IMR-90 (cell line): Measurements from ENCODE around the gene BET1L. TPM values are rescaled to one million over a fixed set of nuclear protein-coding genes. Genes with fewer than 3 reads are reported as not detected.

Source experiments
- ATAC-seq: fragments of 200-7000 bp; cut with Tn5 transposase; 2 replicates; pipeline ENCODE4 v1.9.1; 2020; ENCODE audit warnings: low read depth, mild to moderate bottlenecking, moderate library complexity
- BruUV-seq: library from RNA; stranded (reverse); fragments of 400-500 nt; replicated peaks from 2 replicates; lab custom pipeline; 2021; lab: Mats Ljungman, UMichigan
- CTCF ChIA-PET: fragments of 300-600 bp; formaldehyde crosslinking; extraction: SDS; loops from one replicate; lab custom pipeline; 2021; ENCODE audit warnings: antibody characterized with exemption; lab: Yijun Ruan, JAX
- POLR2A ChIA-PET: fragments of 300-600 bp; sonication (Branson Sonifier 250); formaldehyde crosslinking; loops from one replicate; lab custom pipeline; 2022; ENCODE audit warnings: antibody characterized with exemption; ENCODE audit not compliant: unreplicated experiment; lab: Charles Lee
- DNase-seq: peaks from one replicate; pipeline ENCODE4 v3.0.0; 2013
- H2AFZ ChIP-seq: replicated peaks from 2 replicates; pipeline ENCODE3; 2013; ENCODE audit warnings: low read length, mild to moderate bottlenecking; ENCODE audit not compliant: poor library complexity
- H2AK5ac ChIP-seq: 2 replicates; pipeline ENCODE4 v1.6.1; 2013; ENCODE audit warnings: low read depth, low read length, inconsistent platforms
- H2AK9ac ChIP-seq: replicated peaks from 2 replicates; pipeline ENCODE3; 2013; ENCODE audit warnings: mild to moderate bottlenecking, low read depth, low read length, moderate library complexity; ENCODE audit not compliant: poor library complexity
- H2BK120ac ChIP-seq: 2 replicates; pipeline ENCODE4 v1.6.1; 2013; ENCODE audit warnings: low read depth, low read length, inconsistent platforms
- H2BK15ac ChIP-seq: 3 replicates; pipeline ENCODE4 v1.6.1; 2013; ENCODE audit warnings: low read depth, low read length, inconsistent platforms
- H2BK20ac ChIP-seq: 2 replicates; pipeline ENCODE4 v1.6.1; 2013; ENCODE audit warnings: low read depth, mild to moderate bottlenecking, inconsistent platforms, low read length, moderate library complexity
- H2BK5ac ChIP-seq: 2 replicates; pipeline ENCODE4 v1.6.1; 2013; ENCODE audit warnings: mild to moderate bottlenecking, low read depth, low read length, inconsistent platforms; ENCODE audit not compliant: poor library complexity, severe bottlenecking
- H3K14ac ChIP-seq: replicated peaks from 2 replicates; pipeline ENCODE4 v1.6.1; 2013; ENCODE audit warnings: low read depth, low read length, inconsistent platforms
- H3K18ac ChIP-seq: 2 replicates; pipeline ENCODE4 v1.6.1; 2013; ENCODE audit warnings: low read depth, low read length, control low read depth
- H3K23ac ChIP-seq: 2 replicates; pipeline ENCODE4 v1.6.1; 2013; ENCODE audit warnings: low read depth, low read length, inconsistent platforms
- H3K27ac ChIP-seq: 2 replicates; pipeline ENCODE4 v1.5.1; 2013; ENCODE audit warnings: mild to moderate bottlenecking, control low read depth, low read length; ENCODE audit not compliant: insufficient read depth
- H3K27me3 ChIP-seq: 2 replicates; pipeline ENCODE4 v1.6.1; 2013; ENCODE audit warnings: low read length; ENCODE audit not compliant: control insufficient read depth, insufficient read depth
- H3K36me3 ChIP-seq: 2 replicates; pipeline ENCODE4 v1.6.1; 2013; ENCODE audit warnings: low read length, mixed read lengths; ENCODE audit not compliant: control insufficient read depth, insufficient read depth
- H3K4ac ChIP-seq: 2 replicates; pipeline ENCODE4 v1.6.1; 2013; ENCODE audit warnings: low read depth, low read length, inconsistent platforms
- H3K4me1 ChIP-seq: 2 replicates; pipeline ENCODE4 v1.6.1; 2013; ENCODE audit warnings: low read length, mixed read lengths; ENCODE audit not compliant: control insufficient read depth, insufficient read depth
- H3K4me2 ChIP-seq: 2 replicates; pipeline ENCODE4 v1.6.1; 2013; ENCODE audit warnings: low read depth, mild to moderate bottlenecking, control low read depth, low read length, moderate library complexity
- H3K4me3 ChIP-seq: 2 replicates; pipeline ENCODE4 v1.5.1; 2013; ENCODE audit warnings: low read depth, mild to moderate bottlenecking, control low read depth, low read length, moderate library complexity; ENCODE audit not compliant: insufficient read depth
- H3K56ac ChIP-seq: 2 replicates; pipeline ENCODE4 v1.6.1; 2013; ENCODE audit warnings: low read length, inconsistent platforms; ENCODE audit not compliant: insufficient read depth; ENCODE audit errors: extremely low read depth
- H3K79me1 ChIP-seq, 2 experiments: 2 replicates each; pipeline ENCODE4 v1.6.1; 2013; ENCODE audit warnings: low read length in 2 of 2, inconsistent platforms in 1 of 2, low read depth in 1 of 2
- H3K9ac ChIP-seq: 2 replicates; pipeline ENCODE4 v1.6.1; 2013; ENCODE audit warnings: low read depth, low read length, control low read depth
- H3K9me1 ChIP-seq: 2 replicates; pipeline ENCODE4 v1.6.1; 2013; ENCODE audit warnings: low read length, inconsistent platforms; ENCODE audit not compliant: insufficient read depth
- H3K9me3 ChIP-seq: 2 replicates; pipeline ENCODE4 v1.6.1; 2013; ENCODE audit warnings: low read length; ENCODE audit not compliant: control insufficient read depth, insufficient read depth
- H4K20me1 ChIP-seq: 2 replicates; pipeline ENCODE4 v1.6.1; 2013; ENCODE audit warnings: low read length, inconsistent platforms; ENCODE audit not compliant: insufficient read depth
- H4K5ac ChIP-seq: 2 replicates; pipeline ENCODE4 v1.6.1; 2013; ENCODE audit warnings: mild to moderate bottlenecking, low read depth, low read length, control low read depth
- H4K8ac ChIP-seq, 2 experiments: 2 replicates each; pipeline ENCODE4 v1.6.1; 2013; ENCODE audit warnings: low read depth in 2 of 2, low read length in 2 of 2, control low read depth in 1 of 2, inconsistent platforms in 1 of 2
- H4K91ac ChIP-seq: 2 replicates; pipeline ENCODE4 v1.6.1; 2013; ENCODE audit warnings: low read depth, low read length, inconsistent platforms; ENCODE audit not compliant: insufficient read depth
- MAFK ChIP-seq: IDR thresholded peaks from 2 replicates; pipeline ENCODE4 v1.6.1; 2012; ENCODE audit warnings: low read depth, low read length, improper control_type of control experiment
- RAD21 ChIP-seq: IDR thresholded peaks from 2 replicates; pipeline ENCODE4 v1.6.1; 2012; ENCODE audit warnings: low read length, improper control_type of control experiment
- RFX5 ChIP-seq: IDR thresholded peaks from 2 replicates; pipeline ENCODE4 v1.8.0; 2012; ENCODE audit warnings: low read depth, mild to moderate bottlenecking, low read length, moderate library complexity
- SMC3 ChIP-seq: fragments of 150-350 bp; IDR thresholded peaks from 2 replicates; pipeline ENCODE4 v1.6.1; 2016; ENCODE audit warnings: low read depth, mild to moderate bottlenecking, antibody characterized with exemption, low read length, moderate library complexity
- WGBS, 2 experiments: methylation state at CpG; one replicate each; pipeline versions ENCODE4 v1.1.5 to v1.1.7; 2013; ENCODE audit warnings: missing lambda C conversion rate in 2 of 2; ENCODE audit not compliant: insufficient read length in 1 of 2; ENCODE audit errors: extremely low coverage in 2 of 2; 5-methylcytosine and 5-hydroxymethylcytosine counted together
- dilution Hi-C: fragments of 300-500 bp; cut with HindIII; formaldehyde crosslinking; loops from one replicate; pipeline ENCODE4 v1.14.3; 2018; ENCODE audit warnings: low sequenced_read_pairs; ENCODE audit not compliant: unreplicated experiment
- in situ Hi-C: fragments of 300-500 bp; cut with MboI; formaldehyde crosslinking; loops from 3 replicates; pipeline ENCODE4 v1.14.3; 2019; ENCODE audit warnings: low sequenced_read_pairs, inconsistent platforms, mixed read lengths
- intact Hi-C: fragments of 100-400 bp; cut with micrococcal nuclease; formaldehyde crosslinking; loops from 2 replicates; pipeline ENCODE4 v1.10.0; 2022
- polyA plus RNA-seq, 3 experiments: library from polyadenylated mRNA; depleted of rRNA; stranded (reverse); fragments of >200 nt; gene quantifications; 2 replicates each; pipeline ENCODE4 v1.2.3, GENCODE V29; 2012; ENCODE audit warnings: low replicate concordance in 1 of 3
- total RNA-seq: library from RNA; depleted of rRNA; stranded (reverse); fragments of >200 nt; gene quantifications from 2 replicates; pipeline ENCODE4 v1.2.3, GENCODE V29; 2012
- TF ChIP-seq, protein P1 (sequence below): conservative IDR thresholded peaks from 2 replicates; pipeline ENCODE4 v1.5.1; 2012; ENCODE audit warnings: mild to moderate bottlenecking, low read depth, low read length, improper control_type of control experiment

The BET1L gene
- total and polyA plus RNA-seq, 2 of the 4 experiments (the other 2 are of a cell fraction) = 10.8 to 90.7 TPM

GRCh38 chr11:250740-251299 is 43.6 kb upstream of the BET1L start:
- Histone ChIP-seq H3K23ac (no peak overlapping the region), H3K36me3 (peaks cover 50% of the 10 kb centered on the region), H4K5ac (no peak overlapping the region), H3K9ac (no peak overlapping the region), H2AK9ac (no peak overlapping the region), H3K14ac (no peak overlapping the region), H3K4ac (no peak overlapping the region), H3K79me1 (peaks cover 2 to 9% of the 10 kb centered on the region in 2 experiments; a peak in 3 of 4 replicates), H3K9me1 (no peaks in the 10 kb centered on the region), H3K4me1 (no peaks in the 10 kb centered on the region), H2BK5ac (no peak overlapping the region), H3K18ac (no peak overlapping the region), H3K56ac (no peak overlapping the region), H3K9me3 (no peaks in the 10 kb centered on the region), H2BK20ac (no peak overlapping the region), H4K8ac (no peak overlapping the region), H2BK120ac (no peak overlapping the region), H3K4me3 (no peak overlapping the region), H3K27ac (no peak overlapping the region), H4K91ac (no peak overlapping the region), H2BK15ac (no peak overlapping the region), H3K4me2 (no peak overlapping the region), H2AFZ (peak overlapping the region; percentile 28), H3K27me3 (no peaks in the 10 kb centered on the region), H4K20me1 (no peaks in the 10 kb centered on the region; the same call in 1 of the 2 replicates), H2AK5ac (no peak overlapping the region)
- BruUV-seq = no TSS peak
- CTCF ChIA-PET = interaction anchor here (0.9 to 1.4 kb wide), 5 partner anchors 9 to 112 kb away, joined by 3 to 10 read pairs (median 4); no protein-coding TSS in a partner anchor
- POLR2A ChIA-PET = interaction anchor here (0.6 to 0.8 kb wide), 2 partner anchors 18 to 156 kb away, joined by 3 read pairs; no protein-coding TSS in a partner anchor
- dilution Hi-C loops (no loop called here), in situ Hi-C loops (no loop called here), intact Hi-C loops (loop anchor here (2.0 kb wide), 1 partner anchor 112 kb away; no protein-coding TSS in a partner anchor)
- ATAC-seq (peak; percentile 92), DNase-seq (peak; percentile 42)
- TF ChIP-seq, protein P1, sequence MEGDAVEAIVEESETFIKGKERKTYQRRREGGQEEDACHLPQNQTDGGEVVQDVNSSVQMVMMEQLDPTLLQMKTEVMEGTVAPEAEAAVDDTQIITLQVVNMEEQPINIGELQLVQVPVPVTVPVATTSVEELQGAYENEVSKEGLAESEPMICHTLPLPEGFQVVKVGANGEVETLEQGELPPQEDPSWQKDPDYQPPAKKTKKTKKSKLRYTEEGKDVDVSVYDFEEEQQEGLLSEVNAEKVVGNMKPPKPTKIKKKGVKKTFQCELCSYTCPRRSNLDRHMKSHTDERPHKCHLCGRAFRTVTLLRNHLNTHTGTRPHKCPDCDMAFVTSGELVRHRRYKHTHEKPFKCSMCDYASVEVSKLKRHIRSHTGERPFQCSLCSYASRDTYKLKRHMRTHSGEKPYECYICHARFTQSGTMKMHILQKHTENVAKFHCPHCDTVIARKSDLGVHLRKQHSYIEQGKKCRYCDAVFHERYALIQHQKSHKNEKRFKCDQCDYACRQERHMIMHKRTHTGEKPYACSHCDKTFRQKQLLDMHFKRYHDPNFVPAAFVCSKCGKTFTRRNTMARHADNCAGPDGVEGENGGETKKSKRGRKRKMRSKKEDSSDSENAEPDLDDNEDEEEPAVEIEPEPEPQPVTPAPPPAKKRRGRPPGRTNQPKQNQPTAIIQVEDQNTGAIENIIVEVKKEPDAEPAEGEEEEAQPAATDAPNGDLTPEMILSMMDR = peak; percentile 58
- TF ChIP-seq MAFK = no peak
- TF ChIP-seq SMC3 = peak; percentile 72
- no peak for TF ChIP-seq RFX5
- TF ChIP-seq RAD21 = peak; percentile 67
- WGBS, 2 experiments = 72% methylated on average over 7 of the region's 10 CpGs; no CpG with 5 or more reads in 1 of the 2 experiments
